ENCODE results near the gene SRRT. TPM values are rescaled to one million over a fixed set of nuclear protein-coding genes. Genes with fewer than 3 reads are reported as not detected.

SRRT gene
- total and polyA plus RNA-seq, 2 donors (not counting 3 experiments of a cell fraction or from before 2014, with no cell fraction given), result 58.6 to 199 TPM

GRCh38 chr7:100832281-100832633 lies 42.6 kb upstream of the SRRT start:
- TF ChIP-seq EZH2 (IDR thresholded peaks at IDR 0.05; ENCODE audit: borderline replicate concordance, low read depth, low read length, severe bottlenecking), result no peak
- TF ChIP-seq CTCF (IDR thresholded peaks at IDR 0.05; ENCODE audit: extremely low read depth in 1 of 2, insufficient read depth in 1 of 2, low read depth in 1 of 2, low read length in 2 of 2), result no peak
- TF ChIP-seq POLR2A (IDR thresholded peaks at IDR 0.05; ENCODE audit: low read depth, low read length), result no peak
- no peak for TF ChIP-seq POLR2AphosphoS5 (IDR thresholded peaks at IDR 0.05; ENCODE audit: insufficient read depth, low read depth, low read length)
- no peak for TF ChIP-seq JUN (IDR thresholded peaks at IDR 0.05; ENCODE audit: borderline replicate concordance, insufficient read depth, insufficient read length, low read depth)
- no peak for TF ChIP-seq MYC (IDR thresholded peaks at IDR 0.05; ENCODE audit: low read depth, low read length)
- TF ChIP-seq GATA2 (IDR thresholded peaks at IDR 0.05; ENCODE audit: insufficient read depth, insufficient read length, low read depth, low read length), result no peak
- Histone ChIP-seq H3K27ac (ENCODE audit: insufficient read depth, low read depth, low read length) (no peak overlapping the region), H3K4me3 (replicated peaks in 1 of 3; ENCODE audit: insufficient read depth in 1 of 3, low read depth in 1 of 3, low read length in 3 of 3) (no peak overlapping the region), H3K79me2 (ENCODE audit: control insufficient read depth, insufficient read depth, low read length) (no peaks in the 10 kb centered on the region), H3K36me3 (ENCODE audit: control insufficient read depth in 2 of 2, extremely low read depth in 1 of 2, insufficient read depth in 2 of 2, low read length in 2 of 2) (no peaks in the 10 kb centered on the region), H3K9me1 (replicated peaks; ENCODE audit: control insufficient read depth, extremely low read depth, insufficient read depth, low read length) (no peaks in the 10 kb centered on the region), H2AFZ (ENCODE audit: low read depth, low read length) (no peak overlapping the region), H3K4me1 (ENCODE audit: control insufficient read depth, extremely low read depth, insufficient read depth, low read length) (peaks cover 26% of the 10 kb centered on the region), H3K4me2 (ENCODE audit: insufficient read depth, low read length) (no peak overlapping the region), H3K9me3 (replicated peaks; ENCODE audit: control insufficient read depth, insufficient read depth, low read length) (no peaks in the 10 kb centered on the region), H3K27me3 (ENCODE audit: control insufficient read depth in 2 of 2, insufficient read depth in 2 of 2, low read length in 2 of 2) (no peaks in the 10 kb centered on the region), H4K20me1 (replicated peaks; ENCODE audit: control insufficient read depth, extremely low read depth, insufficient read depth, low read length) (no peaks in the 10 kb centered on the region), H3K9ac (replicated peaks; ENCODE audit: extremely low read depth, insufficient read depth, low read length) (no peak overlapping the region)
- FAIRE-seq, result no peak
- intact Hi-C loops (cut with micrococcal nuclease), result no loop called here
- ChIA-PET CTCF (interaction anchor here (1.3 to 1.9 kb wide), 4 partner anchors 13 to 127 kb away, joined by 3 to 9 read pairs (median 3); partner anchors contain the start of gene SRRT), POLR2A (no interaction called here)
- BruUV-seq (replicated peaks), result no TSS peak
- dilution Hi-C loops (cut with MboI; ENCODE audit: extremely low pct_ligation_motif_present, low sequenced_read_pairs), result loop anchor here (25.0 kb wide), 1 partner anchor 120 kb away; the partner anchor contains the start of genes EPO and POP7
- DNase-seq (ENCODE audit: low read depth, low spot score), result no peak
